A673 (cell line): Measurements from ENCODE around the gene FANCG. TPM values are rescaled to one million over a fixed set of nuclear protein-coding genes. Genes with fewer than 3 reads are reported as not detected.

ENCODE experiments used
- BruUV-seq: library from RNA; stranded (reverse); fragments of 400-500 nt; replicated peaks from 2 replicates; lab custom pipeline; 2021; lab: Mats Ljungman, UMichigan
- CTCF ChIA-PET: fragments of 300-600 bp; sonication (Branson Sonifier 250); formaldehyde crosslinking; loops from one replicate; lab custom pipeline; 2022; ENCODE audit warnings: antibody characterized with exemption; lab: Charles Lee
- POLR2A ChIA-PET: fragments of 300-600 bp; sonication (Branson Sonifier 250); formaldehyde crosslinking; loops from one replicate; lab custom pipeline; 2022; ENCODE audit warnings: antibody characterized with exemption; ENCODE audit not compliant: low non-redundant PET; lab: Charles Lee
- DNase-seq: peaks from one replicate; pipeline ENCODE4 v3.0.0-alpha.2; 2015; ENCODE audit warnings: low spot score
- H3K27ac ChIP-seq: fragments of 200-600 bp; sonication (generic); 2 replicates; pipeline ENCODE4 v1.5.1; 2016; ENCODE audit warnings: mixed run types, low read depth, mild to moderate bottlenecking, mixed read lengths, antibody characterized with exemption, low read length; ENCODE audit not compliant: poor library complexity, severe bottlenecking
- H3K27me3 ChIP-seq: fragments of 200-600 bp; sonication (generic); replicated peaks from 2 replicates; pipeline ENCODE4 v1.6.1; 2017; ENCODE audit warnings: mixed run types, low read depth, mild to moderate bottlenecking, mixed read lengths, antibody characterized with exemption, low read length; ENCODE audit not compliant: insufficient read depth, poor library complexity
- H3K36me3 ChIP-seq: fragments of 200-600 bp; sonication (generic); 2 replicates; pipeline ENCODE4 v1.6.1; 2016; ENCODE audit warnings: mixed run types, mild to moderate bottlenecking, mixed read lengths, antibody characterized with exemption, low read length; ENCODE audit not compliant: insufficient read depth, poor library complexity, severe bottlenecking
- H3K4me1 ChIP-seq: fragments of 200-600 bp; sonication (generic); 2 replicates; pipeline ENCODE4 v1.6.1; 2017; ENCODE audit warnings: mixed run types, mild to moderate bottlenecking, mixed read lengths, antibody characterized with exemption, low read length; ENCODE audit not compliant: insufficient read depth, poor library complexity, severe bottlenecking
- H3K4me3 ChIP-seq: fragments of 200-600 bp; sonication (generic); 2 replicates; pipeline ENCODE4 v1.5.1; 2016; ENCODE audit warnings: low read depth, mixed run types, mild to moderate bottlenecking, mixed read lengths, low read length; ENCODE audit not compliant: poor library complexity, severe bottlenecking
- H3K9me3 ChIP-seq: fragments of 200-600 bp; sonication (generic); 2 replicates; pipeline ENCODE4 v1.6.1; 2016; ENCODE audit warnings: mixed run types, low read depth, mild to moderate bottlenecking, mixed read lengths, antibody characterized with exemption, low read length; ENCODE audit not compliant: poor library complexity, severe bottlenecking
- EZH2 ChIP-seq: fragments of 200-600 bp; sonication (generic); IDR thresholded peaks from 2 replicates; pipeline ENCODE4 v1.6.1; 2017; ENCODE audit warnings: borderline replicate concordance, low read depth, mild to moderate bottlenecking, mixed read lengths, antibody characterized with exemption, low read length; ENCODE audit not compliant: poor library complexity, severe bottlenecking
- intact Hi-C: fragments of 100-400 bp; cut with micrococcal nuclease; formaldehyde crosslinking; loops from one replicate; pipeline ENCODE4 v1.10.0; 2022; ENCODE audit not compliant: unreplicated experiment
- total RNA-seq: library from RNA; stranded (reverse); gene quantifications from 2 replicates; pipeline ENCODE4 v1.2.3, GENCODE V29; 2021
- TF ChIP-seq, protein P1 (sequence below): fragments of 300-800, 200-600 bp; sonication (generic); conservative IDR thresholded peaks from 2 replicates; pipeline ENCODE4 v1.5.1; 2017; ENCODE audit warnings: low read depth, mild to moderate bottlenecking, antibody characterized with exemption, low read length, moderate library complexity, mixed read lengths

Gene FANCG
- total RNA-seq, 1 experiment from 2014 or later, result 110 TPM

DNA sequence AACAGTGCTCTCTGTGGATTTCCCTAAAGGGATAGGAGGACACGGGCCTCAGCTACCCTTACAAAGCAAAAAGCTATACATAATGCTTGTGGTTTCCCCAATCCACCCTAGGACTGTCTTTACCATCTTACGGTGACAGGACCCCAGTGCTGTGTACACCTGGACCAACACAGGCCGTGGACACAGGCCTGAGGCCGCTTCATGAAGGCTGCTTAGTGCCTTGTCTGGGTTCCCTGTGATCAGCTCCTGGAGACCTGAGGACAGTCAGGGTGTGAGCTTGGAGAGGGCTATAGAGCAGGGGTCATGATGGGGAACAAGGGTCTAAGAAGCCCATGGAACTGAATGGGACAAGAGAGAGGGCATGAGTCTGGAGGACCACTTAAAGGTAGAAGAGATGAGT lies 2.9 kb downstream of the FANCG start:
- CTCF ChIA-PET, result no interaction called here
- H3K4me3 ChIP-seq, result no peak overlapping the region
- peaks cover 13% of the 10 kb centered on the region for H3K4me1 ChIP-seq
- TF ChIP-seq, protein P1, sequence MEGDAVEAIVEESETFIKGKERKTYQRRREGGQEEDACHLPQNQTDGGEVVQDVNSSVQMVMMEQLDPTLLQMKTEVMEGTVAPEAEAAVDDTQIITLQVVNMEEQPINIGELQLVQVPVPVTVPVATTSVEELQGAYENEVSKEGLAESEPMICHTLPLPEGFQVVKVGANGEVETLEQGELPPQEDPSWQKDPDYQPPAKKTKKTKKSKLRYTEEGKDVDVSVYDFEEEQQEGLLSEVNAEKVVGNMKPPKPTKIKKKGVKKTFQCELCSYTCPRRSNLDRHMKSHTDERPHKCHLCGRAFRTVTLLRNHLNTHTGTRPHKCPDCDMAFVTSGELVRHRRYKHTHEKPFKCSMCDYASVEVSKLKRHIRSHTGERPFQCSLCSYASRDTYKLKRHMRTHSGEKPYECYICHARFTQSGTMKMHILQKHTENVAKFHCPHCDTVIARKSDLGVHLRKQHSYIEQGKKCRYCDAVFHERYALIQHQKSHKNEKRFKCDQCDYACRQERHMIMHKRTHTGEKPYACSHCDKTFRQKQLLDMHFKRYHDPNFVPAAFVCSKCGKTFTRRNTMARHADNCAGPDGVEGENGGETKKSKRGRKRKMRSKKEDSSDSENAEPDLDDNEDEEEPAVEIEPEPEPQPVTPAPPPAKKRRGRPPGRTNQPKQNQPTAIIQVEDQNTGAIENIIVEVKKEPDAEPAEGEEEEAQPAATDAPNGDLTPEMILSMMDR, result no peak
- TF ChIP-seq EZH2, result no peak
- H3K36me3 ChIP-seq, result peaks cover 37% of the 10 kb centered on the region
- H3K27me3 ChIP-seq, result no peaks in the 10 kb centered on the region
- intact Hi-C loops, result no loop called here
- no peak for DNase-seq
- no peak overlapping the region for H3K27ac ChIP-seq
- POLR2A ChIA-PET, result no interaction called here
- no peaks in the 10 kb centered on the region for H3K9me3 ChIP-seq
- BruUV-seq, result no TSS peak

DNA sequence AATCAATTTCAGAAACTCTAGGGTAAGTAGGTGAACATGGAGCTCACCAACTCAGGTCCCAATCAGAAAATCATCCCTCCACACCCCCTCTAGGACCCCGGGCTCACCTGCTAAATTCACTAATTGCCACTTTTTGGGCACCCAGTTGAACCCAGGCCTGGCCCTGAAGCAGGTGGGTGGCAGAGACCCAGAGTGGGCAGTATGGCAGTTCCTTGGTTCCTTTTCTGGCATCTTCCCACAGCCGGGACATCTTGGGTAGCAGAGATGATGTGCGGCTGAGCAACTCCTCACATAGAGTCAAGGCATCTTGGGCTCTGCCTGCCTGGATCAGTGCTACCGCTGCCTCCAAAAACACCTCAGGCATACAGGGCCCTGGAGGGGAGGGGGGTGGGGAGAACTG lies 4.4 kb downstream of the FANCG start:
- H3K4me1 ChIP-seq, result peaks cover 12% of the 10 kb centered on the region
- H3K9me3 ChIP-seq, result no peaks in the 10 kb centered on the region
- no peak for TF ChIP-seq EZH2
- TF ChIP-seq, protein P1, result no peak
- H3K36me3 ChIP-seq, result peaks cover 37% of the 10 kb centered on the region
- CTCF ChIA-PET, result no interaction called here
- POLR2A ChIA-PET, result no interaction called here
- no peak overlapping the region for H3K4me3 ChIP-seq
- no peak overlapping the region for H3K27ac ChIP-seq
- BruUV-seq, result no TSS peak
- intact Hi-C loops, result no loop called here
- H3K27me3 ChIP-seq, result no peaks in the 10 kb centered on the region
- DNase-seq, result no peak

DNA sequence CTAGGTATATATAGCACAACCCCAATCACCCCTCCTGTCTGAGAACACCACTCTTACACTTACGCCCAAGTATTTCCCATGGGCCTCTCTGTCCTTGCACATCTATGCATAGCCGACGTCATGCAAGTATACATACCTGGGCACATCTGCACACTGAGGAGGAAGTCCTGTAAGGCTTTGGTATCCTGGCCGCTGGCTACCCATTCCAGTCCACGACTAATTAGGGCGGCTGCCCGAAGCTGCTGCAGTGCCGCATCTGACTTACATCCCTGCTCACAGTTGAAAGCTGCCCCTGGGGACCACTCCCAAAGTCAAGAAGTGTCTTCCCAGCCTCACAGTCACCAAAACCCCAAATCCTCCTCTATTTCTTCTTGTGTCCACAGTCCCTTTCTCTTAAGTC lies 5.0 kb downstream of the FANCG start:
- no peak overlapping the region for H3K4me3 ChIP-seq
- H3K27ac ChIP-seq, result no peak overlapping the region
- intact Hi-C loops, result no loop called here
- no peaks in the 10 kb centered on the region for H3K9me3 ChIP-seq
- no TSS peak for BruUV-seq
- DNase-seq, result no peak
- ChIA-PET POLR2A (no interaction called here), CTCF (no interaction called here)
- H3K27me3 ChIP-seq, result no peaks in the 10 kb centered on the region
- no peak for TF ChIP-seq EZH2
- TF ChIP-seq, protein P1, result no peak
- H3K4me1 ChIP-seq, result peaks cover 12% of the 10 kb centered on the region
- peaks cover 39% of the 10 kb centered on the region for H3K36me3 ChIP-seq
